AG09309 (cell line): ENCODE measurements around the gene RBBP5.

Experiments used
- DNase-seq: peaks from one replicate; pipeline ENCODE4 v3.0.0-alpha.2; 2010; ENCODE audit warnings: low read depth
- H3K4me3 ChIP-seq: 2 replicates; pipeline ENCODE4 v1.5.1; 2011; ENCODE audit warnings: mild to moderate bottlenecking, low read depth, low read length, moderate library complexity; ENCODE audit not compliant: control insufficient read depth
- TF ChIP-seq, protein P1 (sequence below): IDR thresholded peaks from 2 replicates; pipeline ENCODE4 v1.5.1; 2011; ENCODE audit warnings: mild to moderate bottlenecking, low read depth, low read length, inconsistent platforms; ENCODE audit not compliant: insufficient read depth, control insufficient read depth; ENCODE audit errors: missing control alignments

The RBBP5 gene

DNA sequence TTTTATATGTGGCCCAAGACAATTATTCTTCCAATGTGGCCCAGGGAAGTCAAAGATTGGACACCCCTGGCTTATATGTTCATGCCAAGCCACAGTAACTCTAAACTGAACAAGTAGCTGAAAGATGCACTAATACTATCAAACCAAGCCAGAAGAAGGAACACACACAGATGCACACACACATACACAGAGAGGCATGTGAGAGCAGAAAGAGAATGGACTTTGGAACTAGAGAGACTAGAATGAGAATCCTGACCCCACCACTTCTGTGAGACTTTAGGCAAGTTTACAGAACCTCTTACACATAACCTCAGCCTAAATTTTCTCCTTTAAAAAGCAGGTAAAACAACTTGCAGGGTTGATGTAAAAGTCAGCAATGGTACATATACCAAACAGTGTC, 26.4 kb downstream of the RBBP5 start:
- no peak for DNase-seq
- H3K4me3 ChIP-seq, result no peak overlapping the region
- TF ChIP-seq, protein P1, sequence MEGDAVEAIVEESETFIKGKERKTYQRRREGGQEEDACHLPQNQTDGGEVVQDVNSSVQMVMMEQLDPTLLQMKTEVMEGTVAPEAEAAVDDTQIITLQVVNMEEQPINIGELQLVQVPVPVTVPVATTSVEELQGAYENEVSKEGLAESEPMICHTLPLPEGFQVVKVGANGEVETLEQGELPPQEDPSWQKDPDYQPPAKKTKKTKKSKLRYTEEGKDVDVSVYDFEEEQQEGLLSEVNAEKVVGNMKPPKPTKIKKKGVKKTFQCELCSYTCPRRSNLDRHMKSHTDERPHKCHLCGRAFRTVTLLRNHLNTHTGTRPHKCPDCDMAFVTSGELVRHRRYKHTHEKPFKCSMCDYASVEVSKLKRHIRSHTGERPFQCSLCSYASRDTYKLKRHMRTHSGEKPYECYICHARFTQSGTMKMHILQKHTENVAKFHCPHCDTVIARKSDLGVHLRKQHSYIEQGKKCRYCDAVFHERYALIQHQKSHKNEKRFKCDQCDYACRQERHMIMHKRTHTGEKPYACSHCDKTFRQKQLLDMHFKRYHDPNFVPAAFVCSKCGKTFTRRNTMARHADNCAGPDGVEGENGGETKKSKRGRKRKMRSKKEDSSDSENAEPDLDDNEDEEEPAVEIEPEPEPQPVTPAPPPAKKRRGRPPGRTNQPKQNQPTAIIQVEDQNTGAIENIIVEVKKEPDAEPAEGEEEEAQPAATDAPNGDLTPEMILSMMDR, result no peak

DNA sequence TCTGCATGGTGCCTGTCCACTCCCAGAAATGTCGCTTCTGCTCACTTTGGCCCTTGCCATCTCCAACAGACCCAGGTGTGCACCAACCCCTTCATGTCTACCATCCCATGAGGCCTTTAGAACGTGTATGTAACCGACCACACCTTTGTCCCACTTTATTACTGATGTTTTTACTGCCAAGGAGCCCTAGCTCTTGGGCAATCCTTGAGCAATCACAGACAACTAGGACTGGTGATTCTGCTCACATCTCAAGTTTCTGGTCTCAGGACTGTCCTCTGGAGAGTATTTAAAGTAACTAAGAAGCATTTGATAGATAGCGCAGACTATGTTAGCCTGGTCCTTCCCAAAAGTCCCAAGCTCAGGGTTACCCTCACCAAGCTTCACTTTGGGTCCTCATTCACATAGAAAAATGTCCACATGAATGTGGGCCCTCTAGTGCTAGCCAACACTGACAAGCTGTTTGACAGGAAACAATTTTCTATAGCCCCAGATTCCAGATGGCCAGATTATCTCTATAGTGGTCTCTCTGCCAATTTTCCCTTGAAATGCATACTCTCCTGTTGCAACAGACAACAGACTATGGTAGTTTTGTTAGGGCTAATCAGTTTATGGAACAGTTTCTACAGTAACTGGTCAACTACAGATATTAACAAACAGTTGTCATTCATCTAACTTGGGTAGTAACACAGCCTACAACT, 30.6 kb downstream of the RBBP5 start:
- TF ChIP-seq, protein P1, result no peak
- H3K4me3 ChIP-seq, result no peak overlapping the region
- DNase-seq, result peak; percentile 34

DNA sequence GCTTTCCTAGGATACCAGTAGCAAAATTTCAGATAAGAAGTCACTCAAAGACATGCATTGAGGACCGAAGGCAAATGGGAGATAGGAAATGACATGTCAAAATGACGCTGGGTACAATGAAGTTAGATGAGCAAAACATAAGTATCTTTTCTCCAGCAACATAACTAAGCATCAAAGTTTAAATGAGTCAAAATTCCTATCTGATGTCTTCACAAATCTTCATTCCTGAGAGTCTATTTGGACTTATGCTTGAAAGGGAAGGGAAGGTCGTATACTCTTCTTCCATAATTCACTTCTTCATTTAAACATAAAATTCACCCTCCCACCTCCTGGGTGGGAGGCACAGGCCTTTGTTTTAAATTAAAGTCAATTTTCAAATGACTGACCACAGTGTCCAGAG, 33.4 kb downstream of the RBBP5 start:
- no peak for DNase-seq
- TF ChIP-seq, protein P1, result no peak
- H3K4me3 ChIP-seq, result no peak overlapping the region

DNA sequence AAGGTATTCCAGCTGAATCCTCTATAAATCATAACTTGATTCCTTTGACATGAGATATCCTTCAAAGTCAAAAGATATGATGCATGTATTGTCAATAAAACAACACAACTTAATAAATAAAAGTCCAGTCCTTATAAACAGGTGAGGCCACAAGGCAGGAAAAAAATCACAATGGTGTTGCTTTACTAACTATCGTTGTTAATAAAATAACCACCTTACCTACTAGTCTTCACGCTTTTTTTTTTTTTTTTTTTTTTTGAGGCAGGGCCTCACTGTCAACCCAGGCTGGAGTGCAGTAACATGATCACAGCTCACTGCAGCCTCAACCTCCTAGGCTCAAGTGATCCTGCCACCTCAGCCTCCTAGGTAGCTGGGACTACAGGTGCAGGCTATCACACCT, 37.4 kb downstream of the RBBP5 start, which contains the start of gene TMEM81:
TMEM81 (minus strand) TSS at position 101 of the 400 bp plus-strand sequence. CDS start 140 bp downstream, outside the sequence.
- H3K4me3 ChIP-seq, result no peak within 1 kb of the TSS
- TF ChIP-seq, protein P1, result no peak
- no peak for DNase-seq

DNA sequence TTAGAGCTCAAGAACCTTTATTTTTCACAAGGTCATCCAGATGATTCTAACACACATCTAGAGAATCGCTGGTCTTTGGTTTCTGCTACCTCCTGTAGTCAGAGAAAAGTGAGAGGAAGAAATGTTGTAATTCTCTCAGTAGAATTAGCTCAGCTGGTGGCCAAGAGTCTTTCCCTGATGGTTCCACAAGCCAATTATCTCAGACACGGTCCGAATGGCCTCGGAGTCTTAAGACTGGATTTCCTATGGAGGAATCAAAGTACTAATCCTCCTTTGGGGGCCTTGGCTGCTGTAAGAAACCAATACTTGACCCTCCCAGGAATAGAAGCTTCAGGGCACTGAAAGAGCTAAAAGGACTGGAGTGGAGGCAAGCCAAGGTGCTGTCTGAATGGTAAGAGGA, 39.3 kb downstream of the RBBP5 start:
- no peak overlapping the region for H3K4me3 ChIP-seq
- TF ChIP-seq, protein P1, result no peak
- no peak for DNase-seq

DNA sequence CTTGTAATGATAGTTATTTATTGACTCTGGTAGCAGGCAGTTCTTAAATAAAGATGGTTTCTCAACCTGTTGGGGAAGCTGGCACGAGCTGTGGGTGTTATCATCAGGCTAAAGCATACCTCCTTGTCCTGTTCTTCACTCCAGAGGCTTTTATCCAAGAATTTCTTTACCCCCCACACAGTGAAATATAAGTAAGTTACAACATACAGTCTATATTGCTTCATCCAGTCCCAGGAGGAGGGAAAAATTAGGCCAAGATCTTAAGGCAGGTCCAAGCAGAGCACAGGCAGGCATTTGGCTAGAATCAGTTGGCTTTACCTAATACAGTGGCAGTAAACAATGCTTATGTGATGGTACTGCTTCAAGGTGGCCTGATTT, 43.9 kb downstream of the RBBP5 start:
- no peak overlapping the region for H3K4me3 ChIP-seq
- TF ChIP-seq, protein P1, result no peak
- DNase-seq, result no peak
